ENCODE measurements around the gene PMEPA1. TPM values are rescaled to one million over a fixed set of nuclear protein-coding genes. Genes with fewer than 3 reads are reported as not detected.

PMEPA1 gene
- total RNA-seq, 1 donor from 2014 or later: 49.4 TPM

GRCh38 chr20:57754190-57754589 is 44.4 kb upstream of the PMEPA1 start:
- H3K9ac ChIP-seq (ENCODE audit: low read length): no peak overlapping the region
- no peak overlapping the region for H3K4me3 ChIP-seq (ENCODE audit: insufficient read depth, low read depth, low read length)
- Mint-ChIP-seq H3K36me3 (ENCODE audit: low read depth, unreplicated experiment) (peaks cover 3% of the 10 kb centered on the region), H3K4me1 (ENCODE audit: low read depth, unreplicated experiment) (no peaks in the 10 kb centered on the region), H3K4me3 (ENCODE audit: unreplicated experiment) (no peak overlapping the region), H3K27me3 (ENCODE audit: low read depth, unreplicated experiment) (peaks cover 28% of the 10 kb centered on the region), H3K9me3 (ENCODE audit: unreplicated experiment) (peaks cover 19% of the 10 kb centered on the region), H3K27ac (ENCODE audit: unreplicated experiment) (no peak overlapping the region)
- H2AFZ ChIP-seq (ENCODE audit: low read depth, low read length): no peak overlapping the region
- no peaks in the 10 kb centered on the region for H4K20me1 ChIP-seq (ENCODE audit: insufficient read depth, low read length)
- FAIRE-seq (no peak), DNase-seq (ENCODE audit: low read depth) (no peak)
- no peak overlapping the region for H3K4me2 ChIP-seq (ENCODE audit: low read length)
- TF ChIP-seq EZH2 (IDR thresholded peaks at IDR 0.05; ENCODE audit: insufficient read depth, low read length) (no peak), CTCF (IDR thresholded peaks at IDR 0.05; ENCODE audit: insufficient read depth, low read depth, low read length) (no peak)
- no peaks in the 10 kb centered on the region for H3K79me2 ChIP-seq (ENCODE audit: insufficient read depth, low read length)
- no peaks in the 10 kb centered on the region for H3K36me3 ChIP-seq (ENCODE audit: insufficient read depth, low read length)
- H3K9me3 ChIP-seq (ENCODE audit: insufficient read depth, low read depth, low read length): peaks cover 8% of the 10 kb centered on the region
- H3K27me3 ChIP-seq (ENCODE audit: insufficient read depth, low read length): peaks cover 4% of the 10 kb centered on the region
- H3K4me1 ChIP-seq (ENCODE audit: insufficient read depth, low read length): peaks cover 3% of the 10 kb centered on the region
- H3K27ac ChIP-seq (ENCODE audit: low read depth, low read length): no peak overlapping the region

- no peaks in the 10 kb centered on the region for H4K20me1 ChIP-seq (ENCODE audit: insufficient read depth, low read length)
- H3K27me3 ChIP-seq (ENCODE audit: insufficient read depth, low read length): peaks cover 4% of the 10 kb centered on the region
- peaks cover 9% of the 10 kb centered on the region for H3K4me1 ChIP-seq (ENCODE audit: insufficient read depth, low read length)
- no peak overlapping the region for H3K27ac ChIP-seq (ENCODE audit: low read depth, low read length)
- H3K4me1 Mint-ChIP-seq (ENCODE audit: low read depth, unreplicated experiment): peaks cover 3% of the 10 kb centered on the region
- H2AFZ ChIP-seq (ENCODE audit: low read depth, low read length): no peak overlapping the region
- H3K36me3 ChIP-seq (ENCODE audit: insufficient read depth, low read length): no peaks in the 10 kb centered on the region
- H3K4me3 ChIP-seq (ENCODE audit: insufficient read depth, low read depth, low read length): no peak overlapping the region
- H3K79me2 ChIP-seq (ENCODE audit: insufficient read depth, low read length): no peaks in the 10 kb centered on the region
- no peak for TF ChIP-seq EZH2 (IDR thresholded peaks at IDR 0.05; ENCODE audit: insufficient read depth, low read length)
- TF ChIP-seq CTCF (IDR thresholded peaks at IDR 0.05; ENCODE audit: insufficient read depth, low read depth, low read length): no peak
- H3K9ac ChIP-seq (ENCODE audit: low read length): no peak overlapping the region
- no peak overlapping the region for H3K4me2 ChIP-seq (ENCODE audit: low read length)
- H3K36me3 Mint-ChIP-seq (ENCODE audit: low read depth, unreplicated experiment): peaks cover 3% of the 10 kb centered on the region
- peaks cover 19% of the 10 kb centered on the region for H3K9me3 Mint-ChIP-seq (ENCODE audit: unreplicated experiment)
- FAIRE-seq (no peak), DNase-seq (ENCODE audit: low read depth) (no peak)
- H3K27ac Mint-ChIP-seq (ENCODE audit: unreplicated experiment): no peak overlapping the region
- no peak overlapping the region for H3K4me3 Mint-ChIP-seq (ENCODE audit: unreplicated experiment)
- H3K27me3 Mint-ChIP-seq (ENCODE audit: low read depth, unreplicated experiment): peaks cover 27% of the 10 kb centered on the region
- H3K9me3 ChIP-seq (ENCODE audit: insufficient read depth, low read depth, low read length): peaks cover 8% of the 10 kb centered on the region
Measured at GRCh38 chr20:57753332-57754164, 43.7 kb upstream of the PMEPA1 start.

GRCh38 chr20:57751411-57751810 is 41.6 kb upstream of the PMEPA1 start:
- no peak for TF ChIP-seq CTCF (IDR thresholded peaks at IDR 0.05; ENCODE audit: insufficient read depth, low read depth, low read length)
- no peak for TF ChIP-seq EZH2 (IDR thresholded peaks at IDR 0.05; ENCODE audit: insufficient read depth, low read length)
- H3K36me3 Mint-ChIP-seq (ENCODE audit: low read depth, unreplicated experiment): peaks cover 3% of the 10 kb centered on the region
- Histone ChIP-seq H3K9me3 (ENCODE audit: insufficient read depth, low read depth, low read length) (peaks cover 3% of the 10 kb centered on the region), H3K79me2 (ENCODE audit: insufficient read depth, low read length) (no peaks in the 10 kb centered on the region), H3K27ac (ENCODE audit: low read depth, low read length) (no peak overlapping the region), H3K9ac (ENCODE audit: low read length) (no peak overlapping the region), H3K36me3 (ENCODE audit: insufficient read depth, low read length) (no peaks in the 10 kb centered on the region), H3K4me3 (ENCODE audit: insufficient read depth, low read depth, low read length) (no peak overlapping the region), H3K4me1 (ENCODE audit: insufficient read depth, low read length) (peaks cover 20% of the 10 kb centered on the region), H3K4me2 (ENCODE audit: low read length) (no peak overlapping the region), H3K27me3 (ENCODE audit: insufficient read depth, low read length) (peaks cover 4% of the 10 kb centered on the region), H2AFZ (ENCODE audit: low read depth, low read length) (no peak overlapping the region), H4K20me1 (ENCODE audit: insufficient read depth, low read length) (no peaks in the 10 kb centered on the region)
- H3K27me3 Mint-ChIP-seq (ENCODE audit: low read depth, unreplicated experiment): peaks cover 17% of the 10 kb centered on the region
- FAIRE-seq (no peak), DNase-seq (ENCODE audit: low read depth) (no peak)
- peaks cover 11% of the 10 kb centered on the region for H3K4me1 Mint-ChIP-seq (ENCODE audit: low read depth, unreplicated experiment)
- H3K27ac Mint-ChIP-seq (ENCODE audit: unreplicated experiment): no peak overlapping the region
- H3K4me3 Mint-ChIP-seq (ENCODE audit: unreplicated experiment): no peak overlapping the region
- H3K9me3 Mint-ChIP-seq (ENCODE audit: unreplicated experiment): peaks cover 15% of the 10 kb centered on the region
